Suprapubic skin (tissue), 4 donors: ENCODE data around the gene TCTN2.

ENCODE experiments used
- CTCF ChIP-seq, 2 donors: fragments of 200-600 bp in 1 of 2; fragments of 450-650 bp in 1 of 2; sonication (generic) in 1 of 2; IDR thresholded peaks; one replicate each; pipeline ENCODE4 v1.5.1; 2016 to 2019; ENCODE audit warnings: antibody characterized with exemption in 2 of 2, mild to moderate bottlenecking in 1 of 2, moderate library complexity in 1 of 2
- EP300 ChIP-seq: sonication (generic); formaldehyde crosslinking; IDR thresholded peaks from one replicate; pipeline ENCODE4 v1.6.1; 2017; ENCODE audit warnings: antibody characterized with exemption
- POLR2A ChIP-seq, 2 donors: fragments of 450-650 bp; IDR thresholded peaks; one replicate each; pipeline ENCODE4 v1.6.1; 2017; ENCODE audit warnings: antibody characterized with exemption in 2 of 2, mild to moderate bottlenecking in 2 of 2, moderate library complexity in 2 of 2
- POLR2AphosphoS5 ChIP-seq, 3 donors: sonication (generic); formaldehyde crosslinking; IDR thresholded peaks; one replicate each; pipeline ENCODE4 v1.6.1; 2017; ENCODE audit warnings: antibody characterized with exemption in 3 of 3

- TF ChIP-seq POLR2A (IDR thresholded peaks at IDR 0.05) (no peak), CTCF (IDR thresholded peaks at IDR 0.05) (no peak), EP300 (no peak), POLR2AphosphoS5 (IDR thresholded peaks at IDR 0.05) (no peak)
Observed at GRCh38 chr12:123621619-123622530, 49.0 kb upstream of the TCTN2 start.
